Measurements from ENCODE around the gene GLRX.

Gene GLRX

GRCh38 chr5:95794070-95794516 lies 28.4 kb downstream of the GLRX start:
- Histone ChIP-seq H3K4me3 (no peak overlapping the region), H3K9ac (ENCODE audit: insufficient read length) (no peak overlapping the region), H3K36me3 (ENCODE audit: insufficient read depth, low read length) (peaks cover 71% of the 10 kb centered on the region), H3K9me3 (ENCODE audit: low read depth, low read length) (no peaks in the 10 kb centered on the region), H3K27ac (no peak overlapping the region)
- DNase-seq (ENCODE audit: low read depth, low spot score), result no peak
- TF ChIP-seq POLR2AphosphoS5 (IDR thresholded peaks at IDR 0.05; ENCODE audit: borderline replicate concordance, low read depth, low read length), result no peak

DNA sequence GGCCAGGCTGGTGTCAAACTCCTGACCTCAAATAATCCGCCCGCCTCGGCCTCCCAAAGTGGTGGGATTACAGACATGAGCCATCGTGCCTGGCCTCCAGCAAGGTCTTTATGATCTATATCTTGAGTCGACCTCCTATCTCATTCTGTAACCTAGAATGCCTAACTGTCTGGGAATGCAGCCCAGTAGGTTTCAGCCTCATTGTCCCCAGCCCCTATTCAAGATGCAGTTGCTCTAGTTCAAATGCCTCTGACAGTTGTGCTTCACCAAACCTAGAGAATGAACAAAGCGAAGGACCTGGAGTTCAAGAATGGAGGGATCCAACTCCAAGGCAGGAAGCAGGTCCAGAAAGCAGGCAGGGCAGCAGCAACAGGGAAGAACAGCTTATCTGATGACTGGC lies 30.8 kb downstream of the GLRX start:
- Histone ChIP-seq H3K4me3 (no peak overlapping the region), H3K9me3 (ENCODE audit: low read depth, low read length) (no peaks in the 10 kb centered on the region), H3K27ac (no peak overlapping the region), H3K36me3 (ENCODE audit: insufficient read depth, low read length) (peaks cover 85% of the 10 kb centered on the region), H3K9ac (ENCODE audit: insufficient read length) (no peak overlapping the region)
- DNase-seq (ENCODE audit: low read depth, low spot score), result no peak
- no peak for TF ChIP-seq EZH2 (IDR thresholded peaks at IDR 0.05)
- no peak for TF ChIP-seq FOXP2 (optimal IDR thresholded peaks at IDR 0.05; ENCODE audit: control extremely low read depth, extremely low read length, insufficient read depth)
- no peak for TF ChIP-seq POLR2AphosphoS5 (IDR thresholded peaks at IDR 0.05; ENCODE audit: borderline replicate concordance, low read depth, low read length)

DNA sequence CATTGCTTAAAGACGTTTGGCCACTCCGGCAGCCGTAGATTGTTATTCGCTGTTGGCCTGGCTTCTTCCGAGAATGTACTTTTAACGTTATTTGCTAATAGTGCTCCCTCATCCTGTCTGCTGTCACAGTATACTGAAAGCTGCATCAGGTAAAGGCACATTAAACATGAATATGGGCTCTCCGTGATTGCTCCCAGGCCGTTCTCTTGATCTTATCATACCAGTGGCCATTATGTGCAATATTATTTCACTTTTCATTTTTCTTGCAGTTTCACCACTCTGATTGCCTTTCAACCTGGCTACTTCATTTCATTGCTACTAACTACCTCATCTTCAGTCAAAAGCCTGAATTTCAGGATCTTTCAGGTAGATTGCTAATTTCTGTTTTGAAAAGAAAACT lies 34.0 kb downstream of the GLRX start:
- Histone ChIP-seq H3K9ac (ENCODE audit: insufficient read length) (no peak overlapping the region), H3K36me3 (ENCODE audit: insufficient read depth, low read length) (peaks cover 88% of the 10 kb centered on the region), H3K9me3 (ENCODE audit: low read depth, low read length) (no peaks in the 10 kb centered on the region), H3K4me3 (no peak overlapping the region), H3K27ac (no peak overlapping the region)
- no peak for TF ChIP-seq FOXP2 (optimal IDR thresholded peaks at IDR 0.05; ENCODE audit: control extremely low read depth, extremely low read length, insufficient read depth)
- no peak for TF ChIP-seq POLR2AphosphoS5 (IDR thresholded peaks at IDR 0.05; ENCODE audit: borderline replicate concordance, low read depth, low read length)
- no peak for TF ChIP-seq EZH2 (IDR thresholded peaks at IDR 0.05)
- DNase-seq (ENCODE audit: low read depth, low spot score), result no peak

- no peak overlapping the region for H3K27ac ChIP-seq
- H3K36me3 ChIP-seq (ENCODE audit: insufficient read depth, low read length), result peaks cover 82% of the 10 kb centered on the region
- no peak for DNase-seq (ENCODE audit: low read depth, low spot score)
- no peak overlapping the region for H3K4me3 ChIP-seq
- no peaks in the 10 kb centered on the region for H3K9me3 ChIP-seq (ENCODE audit: low read depth, low read length)
- H3K9ac ChIP-seq (ENCODE audit: insufficient read length), result no peak overlapping the region
- TF ChIP-seq EZH2 (IDR thresholded peaks at IDR 0.05), result no peak
Measured at GRCh38 chr5:95786821-95787418, 35.6 kb downstream of the GLRX start.

DNA sequence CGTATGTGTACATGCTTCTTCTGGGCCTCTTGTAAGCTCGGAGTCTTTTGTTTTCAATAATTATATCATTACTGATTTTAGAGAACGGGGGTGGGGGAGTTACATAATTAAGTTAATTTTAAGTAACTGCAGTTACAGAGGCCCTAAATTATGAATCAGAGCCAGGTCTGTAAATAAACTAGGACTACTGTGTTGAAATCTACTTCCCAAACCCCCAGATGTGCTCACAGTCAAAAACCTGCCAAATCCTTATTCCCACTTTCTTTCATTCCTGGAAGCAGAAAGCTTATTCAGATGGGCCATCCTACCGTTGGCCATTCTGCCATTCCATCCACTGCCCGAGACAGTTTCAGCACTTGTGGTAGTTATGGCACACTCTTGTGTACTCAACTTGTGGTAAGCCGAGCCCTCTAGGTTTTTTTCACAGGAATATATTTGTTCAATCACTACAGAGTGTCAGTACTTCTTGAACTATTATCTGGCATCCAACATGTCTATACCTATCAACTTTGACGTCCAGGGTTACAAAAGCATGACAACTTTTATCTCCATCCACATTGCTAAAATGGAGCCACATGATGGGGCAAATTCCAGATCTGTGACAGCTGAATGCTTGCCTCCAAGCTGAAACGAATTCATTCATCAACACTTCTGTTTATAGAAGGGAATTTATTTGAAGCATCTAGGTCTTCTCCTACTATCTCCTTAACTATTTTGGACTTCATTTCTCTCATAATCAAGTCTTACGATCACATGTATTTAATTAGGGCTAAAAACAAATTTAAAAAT lies 37.8 kb downstream of the GLRX start:
- no peak overlapping the region for H3K9ac ChIP-seq (ENCODE audit: insufficient read length)
- no peak for DNase-seq (ENCODE audit: low read depth, low spot score)
- TF ChIP-seq EZH2 (IDR thresholded peaks at IDR 0.05), result no peak
- no peak for TF ChIP-seq POLR2AphosphoS5 (IDR thresholded peaks at IDR 0.05; ENCODE audit: borderline replicate concordance, low read depth, low read length)
- TF ChIP-seq FOXP2 (optimal IDR thresholded peaks at IDR 0.05; ENCODE audit: control extremely low read depth, extremely low read length, insufficient read depth), result no peak
- H3K27ac ChIP-seq, result no peak overlapping the region
- peaks cover 75% of the 10 kb centered on the region for H3K36me3 ChIP-seq (ENCODE audit: insufficient read depth, low read length)
- H3K9me3 ChIP-seq (ENCODE audit: low read depth, low read length), result no peaks in the 10 kb centered on the region
- no peak overlapping the region for H3K4me3 ChIP-seq

DNA sequence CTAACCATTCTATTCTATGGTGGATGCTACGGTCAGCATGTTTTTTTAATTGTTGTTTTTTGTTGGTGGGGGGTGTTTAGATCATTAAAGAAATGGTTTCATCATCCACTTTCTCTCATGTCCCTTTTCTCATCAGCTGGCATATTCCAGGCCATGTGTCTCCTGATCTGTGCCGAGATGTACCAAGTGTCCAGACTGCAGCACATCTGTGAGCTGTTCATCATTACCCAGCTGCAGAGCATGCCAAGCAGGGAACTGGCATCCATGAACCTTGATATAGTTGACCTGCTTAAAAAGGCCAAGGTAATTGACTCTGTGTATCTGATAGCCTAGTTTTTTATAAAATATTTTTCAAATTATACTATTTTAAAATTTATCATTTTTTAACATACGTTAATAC lies 38.9 kb downstream of the GLRX start:
- Histone ChIP-seq H3K27ac (no peak overlapping the region), H3K36me3 (ENCODE audit: insufficient read depth, low read length) (peaks cover 67% of the 10 kb centered on the region), H3K9ac (ENCODE audit: insufficient read length) (no peak overlapping the region), H3K9me3 (ENCODE audit: low read depth, low read length) (no peaks in the 10 kb centered on the region), H3K4me3 (no peak overlapping the region)
- no peak for DNase-seq (ENCODE audit: low read depth, low spot score)
- TF ChIP-seq FOXP2 (optimal IDR thresholded peaks at IDR 0.05; ENCODE audit: control extremely low read depth, extremely low read length, insufficient read depth) (no peak), POLR2AphosphoS5 (IDR thresholded peaks at IDR 0.05; ENCODE audit: borderline replicate concordance, low read depth, low read length) (no peak), EZH2 (IDR thresholded peaks at IDR 0.05) (no peak)

DNA sequence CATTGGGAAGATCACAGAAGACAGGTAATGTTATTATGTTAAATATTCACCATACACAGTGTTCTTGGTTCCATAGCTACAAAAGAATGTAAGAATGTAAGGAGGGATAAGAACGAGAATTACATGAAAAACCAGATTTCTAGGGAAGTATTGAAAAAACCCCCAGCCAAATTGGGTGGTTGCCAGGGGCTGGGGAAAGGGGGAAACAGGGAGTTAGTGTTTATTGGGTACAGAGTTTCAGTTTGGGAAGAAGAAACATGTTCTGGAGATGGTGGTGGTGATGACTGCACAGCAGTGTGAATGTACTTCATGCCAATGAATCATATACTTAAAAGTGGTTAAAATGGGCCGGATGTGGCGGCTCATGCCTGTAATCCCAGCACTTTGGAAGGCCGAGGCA lies 40.3 kb downstream of the GLRX start:
- Histone ChIP-seq H3K4me3 (no peak overlapping the region), H3K9me3 (ENCODE audit: low read depth, low read length) (no peaks in the 10 kb centered on the region), H3K36me3 (ENCODE audit: insufficient read depth, low read length) (peaks cover 59% of the 10 kb centered on the region), H3K9ac (ENCODE audit: insufficient read length) (no peak overlapping the region), H3K27ac (no peak overlapping the region)
- DNase-seq (ENCODE audit: low read depth, low spot score), result no peak
- TF ChIP-seq FOXP2 (optimal IDR thresholded peaks at IDR 0.05; ENCODE audit: control extremely low read depth, extremely low read length, insufficient read depth) (no peak), POLR2AphosphoS5 (IDR thresholded peaks at IDR 0.05; ENCODE audit: borderline replicate concordance, low read depth, low read length) (no peak), EZH2 (IDR thresholded peaks at IDR 0.05) (no peak)

- TF ChIP-seq EZH2 (IDR thresholded peaks at IDR 0.05) (no peak), POLR2AphosphoS5 (IDR thresholded peaks at IDR 0.05; ENCODE audit: borderline replicate concordance, low read depth, low read length) (no peak)
- H3K4me3 ChIP-seq, result no peak overlapping the region
- H3K9me3 ChIP-seq (ENCODE audit: low read depth, low read length), result no peaks in the 10 kb centered on the region
- peaks cover 57% of the 10 kb centered on the region for H3K36me3 ChIP-seq (ENCODE audit: insufficient read depth, low read length)
- no peak for DNase-seq (ENCODE audit: low read depth, low spot score)
- H3K9ac ChIP-seq (ENCODE audit: insufficient read length), result no peak overlapping the region
- H3K27ac ChIP-seq, result peak overlapping the region; percentile 7; the same call in 1 of the 2 replicates
Measured at GRCh38 chr5:95781101-95781583, 41.4 kb downstream of the GLRX start.

GRCh38 chr5:95780597-95780996 lies 41.9 kb downstream of the GLRX start:
- TF ChIP-seq EZH2 (IDR thresholded peaks at IDR 0.05) (no peak), POLR2AphosphoS5 (IDR thresholded peaks at IDR 0.05; ENCODE audit: borderline replicate concordance, low read depth, low read length) (no peak), FOXP2 (optimal IDR thresholded peaks at IDR 0.05; ENCODE audit: control extremely low read depth, extremely low read length, insufficient read depth) (no peak)
- Histone ChIP-seq H3K27ac (peak overlapping the region; percentile 7; the same call in 1 of the 2 replicates), H3K36me3 (ENCODE audit: insufficient read depth, low read length) (peaks cover 51% of the 10 kb centered on the region), H3K9ac (ENCODE audit: insufficient read length) (no peak overlapping the region), H3K9me3 (ENCODE audit: low read depth, low read length) (no peaks in the 10 kb centered on the region), H3K4me3 (no peak overlapping the region)
- DNase-seq (ENCODE audit: low read depth, low spot score), result no peak

Data from SK-N-MC (cell line).